HEK293 (cell line): Measurements from ENCODE around the gene FRMD4A.

Experiments used
- CTCF ChIA-PET: fragments of 350-600 bp; formaldehyde crosslinking; extraction: SDS; loops from one replicate; lab custom pipeline; 2021; ENCODE audit warnings: antibody characterized with exemption; lab: Yijun Ruan, JAX
- POLR2A ChIA-PET: fragments of 300-600 bp; formaldehyde crosslinking; extraction: SDS; loops from one replicate; lab custom pipeline; 2020; ENCODE audit warnings: antibody characterized with exemption, inconsistent platforms; lab: Yijun Ruan, JAX
- H3K27ac ChIP-seq: fragments of 200-500 bp; sonication (Bioruptor generic); 2 replicates; pipeline ENCODE4 v1.5.1; 2014; ENCODE audit warnings: low read depth, low read length, control low read depth, inconsistent platforms; ENCODE audit errors: extremely low read depth
- H3K36me3 ChIP-seq, 2 experiments: fragments of 200-500 bp in 1 of 2; sonication (Bioruptor generic) in 1 of 2; 1 replicate in 1 of 2; 2 replicates in 1 of 2; pipeline ENCODE4 v1.5.1; 2014 to 2017; ENCODE audit warnings: inconsistent platforms in 2 of 2, low read length in 2 of 2; ENCODE audit not compliant: control insufficient read depth in 2 of 2, insufficient read depth in 1 of 2
- H3K4me1 ChIP-seq: fragments of 200-500 bp; sonication (Bioruptor generic); 2 replicates; pipeline ENCODE4 v1.5.1; 2014; ENCODE audit warnings: mild to moderate bottlenecking, low read length, inconsistent platforms; ENCODE audit not compliant: control insufficient read depth, insufficient read depth
- H3K4me3 ChIP-seq: 2 replicates; pipeline ENCODE4 v1.5.1; 2011; ENCODE audit warnings: low read depth, mild to moderate bottlenecking, control low read depth, low read length, moderate library complexity
- H3K9me3 ChIP-seq: fragments of 200-500 bp; sonication (Bioruptor generic); 2 replicates; pipeline ENCODE4 v1.5.1; 2014; ENCODE audit warnings: low read depth, low read length, inconsistent platforms; ENCODE audit not compliant: control insufficient read depth, insufficient read depth
- BCL11B ChIP-seq: fragments of 450-650 bp; formaldehyde crosslinking; IDR thresholded peaks from 2 replicates; pipeline ENCODE4 v1.5.1; 2016; ENCODE audit warnings: low read depth, missing biosample characterization, missing genetic modification characterization
- GFI1B ChIP-seq: fragments of 450-650 bp; formaldehyde crosslinking; IDR thresholded peaks from 2 replicates; pipeline ENCODE4 v1.5.1; 2016; ENCODE audit warnings: missing biosample characterization, missing genetic modification characterization
- GLI2 ChIP-seq: fragments of 450-650 bp; formaldehyde crosslinking; IDR thresholded peaks from 2 replicates; pipeline ENCODE4; 2017; ENCODE audit warnings: missing biosample characterization, missing genetic modification characterization, low read depth, borderline replicate concordance
- IKZF3 ChIP-seq: fragments of 450-650 bp; IDR thresholded peaks from 2 replicates; pipeline ENCODE4 v1.5.0; 2018; ENCODE audit warnings: missing biosample characterization, mild to moderate bottlenecking, missing genetic modification characterization, moderate library complexity
- KLF1 ChIP-seq: fragments of 450-650 bp; formaldehyde crosslinking; IDR thresholded peaks from 2 replicates; pipeline ENCODE4 v1.5.1; 2016; ENCODE audit warnings: missing biosample characterization, missing genetic modification characterization
- MEIS1 ChIP-seq: sonication (generic); formaldehyde crosslinking; IDR thresholded peaks from 2 replicates; pipeline ENCODE4 v1.8.1; 2022; ENCODE audit warnings: missing genetic modification reagents, mild to moderate bottlenecking, borderline replicate concordance
- MZF1 ChIP-seq: fragments of 450-650 bp; formaldehyde crosslinking; IDR thresholded peaks from 2 replicates; pipeline ENCODE4 v1.5.1; 2017; ENCODE audit warnings: missing biosample characterization, missing genetic modification characterization, borderline replicate concordance
- SCRT1 ChIP-seq: fragments of 450-650 bp; formaldehyde crosslinking; IDR thresholded peaks from 2 replicates; pipeline ENCODE4 v1.5.1; 2016; ENCODE audit warnings: missing biosample characterization, missing genetic modification characterization, borderline replicate concordance
- YY1 ChIP-seq: fragments of 450-650 bp; formaldehyde crosslinking; IDR thresholded peaks from 2 replicates; pipeline ENCODE4 v1.5.1; 2018; ENCODE audit warnings: missing biosample characterization, missing genetic modification characterization
- YY2 ChIP-seq: fragments of 450-650 bp; formaldehyde crosslinking; IDR thresholded peaks from 2 replicates; pipeline ENCODE4 v1.5.1; 2016; ENCODE audit warnings: missing biosample characterization, missing genetic modification characterization
- ZNF140 ChIP-seq: fragments of 450-650 bp; formaldehyde crosslinking; IDR thresholded peaks from 2 replicates; pipeline ENCODE4 v1.5.1; 2016; ENCODE audit warnings: missing biosample characterization, missing genetic modification characterization
- ZNF155 ChIP-seq: fragments of 450-650 bp; formaldehyde crosslinking; IDR thresholded peaks from 2 replicates; pipeline ENCODE4 v1.5.1; 2016; ENCODE audit warnings: missing biosample characterization, missing genetic modification characterization
- ZNF19 ChIP-seq: fragments of 450-650 bp; formaldehyde crosslinking; IDR thresholded peaks from 2 replicates; pipeline ENCODE4; 2016; ENCODE audit warnings: missing biosample characterization, missing genetic modification characterization, low read depth
- ZNF214 ChIP-seq: fragments of 450-650 bp; formaldehyde crosslinking; IDR thresholded peaks from 2 replicates; pipeline ENCODE4 v1.5.1; 2017; ENCODE audit warnings: missing biosample characterization, mild to moderate bottlenecking, missing genetic modification characterization, borderline replicate concordance
- ZNF404 ChIP-seq: fragments of 450-650 bp; formaldehyde crosslinking; IDR thresholded peaks from 2 replicates; pipeline ENCODE4 v1.5.1; 2017; ENCODE audit warnings: missing biosample characterization, missing genetic modification characterization
- ZNF426 ChIP-seq: fragments of 450-650 bp; formaldehyde crosslinking; IDR thresholded peaks from 2 replicates; pipeline ENCODE4 v1.5.1; 2017; ENCODE audit warnings: missing biosample characterization, missing genetic modification characterization, mild to moderate bottlenecking, inconsistent platforms, moderate library complexity
- ZNF433 ChIP-seq: fragments of 450-650 bp; formaldehyde crosslinking; IDR thresholded peaks from 2 replicates; pipeline ENCODE4 v1.5.1; 2016; ENCODE audit warnings: missing biosample characterization, missing genetic modification characterization, low read depth
- ZNF529 ChIP-seq: fragments of 450-650 bp; formaldehyde crosslinking; IDR thresholded peaks from 2 replicates; pipeline ENCODE4 v1.5.1; 2017; ENCODE audit warnings: missing genetic modification characterization, missing biosample characterization; ENCODE audit not compliant: insufficient replicate concordance
- ZNF747 ChIP-seq: fragments of 450-650 bp; formaldehyde crosslinking; IDR thresholded peaks from 2 replicates; pipeline ENCODE4 v1.5.1; 2016; ENCODE audit warnings: missing biosample characterization, missing genetic modification characterization
- ZNF777 ChIP-seq: fragments of 450-650 bp; formaldehyde crosslinking; IDR thresholded peaks from 2 replicates; pipeline ENCODE4 v1.5.1; 2017; ENCODE audit warnings: missing biosample characterization, missing genetic modification characterization, borderline replicate concordance
- ZSCAN30 ChIP-seq: fragments of 450-650 bp; IDR thresholded peaks from 2 replicates; pipeline ENCODE4 v1.5.1; 2018; ENCODE audit warnings: missing biosample characterization, mild to moderate bottlenecking, missing genetic modification characterization, moderate library complexity
- TF ChIP-seq, protein P1 (sequence below): fragments of 450-650 bp; formaldehyde crosslinking; IDR thresholded peaks from 2 replicates; pipeline ENCODE4 v1.5.1; 2017; ENCODE audit warnings: missing biosample characterization, missing genetic modification characterization
- TF ChIP-seq, protein P2 (sequence below): fragments of 450-650 bp; formaldehyde crosslinking; IDR thresholded peaks from 2 replicates; pipeline ENCODE4 v1.5.0; 2017; ENCODE audit warnings: missing biosample characterization, missing genetic modification characterization, borderline replicate concordance
- TF ChIP-seq, protein P3 (sequence below): fragments of 450-650 bp; formaldehyde crosslinking; IDR thresholded peaks from 2 replicates; pipeline ENCODE4; 2016; ENCODE audit warnings: missing biosample characterization, missing genetic modification characterization
- TF ChIP-seq, protein P4 (sequence below): fragments of 450-650 bp; formaldehyde crosslinking; IDR thresholded peaks from 2 replicates; pipeline ENCODE4 v1.5.1; 2016; ENCODE audit warnings: missing biosample characterization, missing genetic modification characterization, low read depth
- TF ChIP-seq, protein P5 (sequence below): fragments of 450-650 bp; formaldehyde crosslinking; IDR thresholded peaks from 2 replicates; pipeline ENCODE4 v1.5.1; 2016; ENCODE audit warnings: missing biosample characterization, missing genetic modification characterization

FRMD4A gene

DNA sequence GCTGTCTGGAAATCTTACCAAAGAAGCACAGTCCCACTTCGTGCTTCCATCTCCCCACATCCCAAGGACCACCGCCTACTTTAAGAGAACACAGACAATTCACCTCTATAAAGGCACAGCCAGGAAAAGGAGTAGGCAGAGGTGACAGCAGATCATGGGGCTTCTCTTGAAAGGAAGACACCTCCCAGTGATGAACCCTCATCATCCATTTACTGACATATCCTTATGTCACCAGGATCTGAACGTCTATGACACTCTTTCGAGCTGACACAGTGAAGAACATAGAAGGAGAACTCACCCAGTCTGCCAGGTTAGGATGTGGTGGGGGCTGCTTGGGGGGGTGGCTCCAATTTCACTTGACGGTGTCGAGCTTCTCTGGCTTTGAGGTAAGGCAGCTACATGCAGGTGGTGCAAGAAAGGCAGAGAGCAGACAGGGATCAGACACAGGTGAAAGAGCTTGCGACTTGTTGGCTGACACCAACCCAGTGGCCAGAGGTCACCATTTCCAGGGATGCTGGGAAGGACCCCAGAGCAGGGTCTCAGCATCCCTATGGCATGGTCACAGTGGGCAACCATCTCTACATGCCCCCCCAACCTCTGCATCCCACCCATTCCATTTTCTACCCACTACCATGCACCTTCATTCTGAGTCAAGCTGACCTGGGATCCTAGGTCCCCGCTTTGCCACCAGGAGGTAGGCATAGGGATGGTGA, 676.5 kb downstream of the FRMD4A start:
- CTCF ChIA-PET: interaction anchor here (0.6 kb wide), 1 partner anchor 290 kb away, joined by 3 read pairs; no protein-coding TSS in a partner anchor
- H3K4me1 ChIP-seq: no peaks in the 10 kb centered on the region

DNA sequence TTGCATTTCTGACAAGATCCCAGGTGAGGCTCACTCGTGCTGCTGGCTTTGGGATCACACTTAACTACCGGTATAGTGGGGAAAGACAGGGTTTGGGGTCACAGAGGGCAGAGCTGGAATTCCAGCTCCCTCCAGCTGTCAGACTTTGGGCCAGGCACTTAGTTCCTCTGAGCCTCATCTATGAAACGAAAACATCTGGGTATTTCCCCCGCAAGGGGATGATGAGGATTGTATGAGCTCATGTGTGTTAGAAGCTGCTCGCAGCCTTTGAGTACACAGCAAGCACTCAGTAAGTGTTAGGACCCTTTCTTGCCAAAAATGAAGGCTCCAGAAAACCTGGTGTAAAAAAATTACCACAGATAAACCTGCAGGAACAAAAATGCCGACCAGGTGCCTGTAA, 677.9 kb downstream of the FRMD4A start:
- POLR2A ChIA-PET: no interaction called here
- Histone ChIP-seq H3K4me1 (no peaks in the 10 kb centered on the region), H3K36me3 (peaks cover 0 to 78% of the 10 kb centered on the region in 2 experiments; a peak in 2 of 3 replicates), H3K4me3 (no peak overlapping the region), H3K27ac (no peak overlapping the region), H3K9me3 (no peaks in the 10 kb centered on the region)
- TF ChIP-seq ZNF529 (tag by site-specific recombination) (no peak), BCL11B (tag by site-specific recombination) (no peak), ZNF214 (tag by site-specific recombination) (no peak), YY2 (tag by site-specific recombination) (no peak), ZNF433 (tag by site-specific recombination) (no peak), ZNF404 (no peak), ZNF747 (tag by site-specific recombination) (no peak), IKZF3 (tag by site-specific recombination) (no peak), ZNF140 (no peak), ZSCAN30 (tag by site-specific recombination) (no peak), ZNF155 (tag by site-specific recombination) (no peak)
- TF ChIP-seq, protein P1, sequence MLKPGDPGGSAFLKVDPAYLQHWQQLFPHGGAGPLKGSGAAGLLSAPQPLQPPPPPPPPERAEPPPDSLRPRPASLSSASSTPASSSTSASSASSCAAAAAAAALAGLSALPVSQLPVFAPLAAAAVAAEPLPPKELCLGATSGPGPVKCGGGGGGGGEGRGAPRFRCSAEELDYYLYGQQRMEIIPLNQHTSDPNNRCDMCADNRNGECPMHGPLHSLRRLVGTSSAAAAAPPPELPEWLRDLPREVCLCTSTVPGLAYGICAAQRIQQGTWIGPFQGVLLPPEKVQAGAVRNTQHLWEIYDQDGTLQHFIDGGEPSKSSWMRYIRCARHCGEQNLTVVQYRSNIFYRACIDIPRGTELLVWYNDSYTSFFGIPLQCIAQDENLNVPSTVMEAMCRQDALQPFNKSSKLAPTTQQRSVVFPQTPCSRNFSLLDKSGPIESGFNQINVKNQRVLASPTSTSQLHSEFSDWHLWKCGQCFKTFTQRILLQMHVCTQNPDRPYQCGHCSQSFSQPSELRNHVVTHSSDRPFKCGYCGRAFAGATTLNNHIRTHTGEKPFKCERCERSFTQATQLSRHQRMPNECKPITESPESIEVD (tag by site-specific recombination): no peak
- TF ChIP-seq, protein P2, sequence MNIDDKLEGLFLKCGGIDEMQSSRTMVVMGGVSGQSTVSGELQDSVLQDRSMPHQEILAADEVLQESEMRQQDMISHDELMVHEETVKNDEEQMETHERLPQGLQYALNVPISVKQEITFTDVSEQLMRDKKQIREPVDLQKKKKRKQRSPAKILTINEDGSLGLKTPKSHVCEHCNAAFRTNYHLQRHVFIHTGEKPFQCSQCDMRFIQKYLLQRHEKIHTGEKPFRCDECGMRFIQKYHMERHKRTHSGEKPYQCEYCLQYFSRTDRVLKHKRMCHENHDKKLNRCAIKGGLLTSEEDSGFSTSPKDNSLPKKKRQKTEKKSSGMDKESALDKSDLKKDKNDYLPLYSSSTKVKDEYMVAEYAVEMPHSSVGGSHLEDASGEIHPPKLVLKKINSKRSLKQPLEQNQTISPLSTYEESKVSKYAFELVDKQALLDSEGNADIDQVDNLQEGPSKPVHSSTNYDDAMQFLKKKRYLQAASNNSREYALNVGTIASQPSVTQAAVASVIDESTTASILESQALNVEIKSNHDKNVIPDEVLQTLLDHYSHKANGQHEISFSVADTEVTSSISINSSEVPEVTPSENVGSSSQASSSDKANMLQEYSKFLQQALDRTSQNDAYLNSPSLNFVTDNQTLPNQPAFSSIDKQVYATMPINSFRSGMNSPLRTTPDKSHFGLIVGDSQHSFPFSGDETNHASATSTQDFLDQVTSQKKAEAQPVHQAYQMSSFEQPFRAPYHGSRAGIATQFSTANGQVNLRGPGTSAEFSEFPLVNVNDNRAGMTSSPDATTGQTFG: no peak
- TF ChIP-seq, protein P3, sequence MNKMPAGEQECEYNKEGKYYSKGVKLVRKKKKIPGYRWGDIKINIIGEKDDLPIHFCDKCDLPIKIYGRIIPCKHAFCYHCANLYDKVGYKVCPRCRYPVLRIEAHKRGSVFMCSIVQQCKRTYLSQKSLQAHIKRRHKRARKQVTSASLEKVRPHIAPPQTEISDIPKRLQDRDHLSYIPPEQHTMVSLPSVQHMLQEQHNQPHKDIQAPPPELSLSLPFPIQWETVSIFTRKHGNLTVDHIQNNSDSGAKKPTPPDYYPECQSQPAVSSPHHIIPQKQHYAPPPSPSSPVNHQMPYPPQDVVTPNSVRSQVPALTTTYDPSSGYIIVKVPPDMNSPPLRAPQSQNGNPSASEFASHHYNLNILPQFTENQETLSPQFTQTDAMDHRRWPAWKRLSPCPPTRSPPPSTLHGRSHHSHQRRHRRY: no peak
- CTCF ChIA-PET: no interaction called here

More for the DNA sequence above, 676.5 kb downstream of the FRMD4A start:
- Histone ChIP-seq H3K36me3 (peaks cover 0 to 71% of the 10 kb centered on the region in 2 experiments; a peak in 2 of 3 replicates), H3K27ac (no peak overlapping the region)
- TF ChIP-seq ZNF19 (no peak), ZNF777 (tag by site-specific recombination) (no peak), GLI2 (no peak), GFI1B (tag by site-specific recombination) (no peak), MZF1 (tag by site-specific recombination) (no peak), KLF1 (tag by site-specific recombination) (no peak), SCRT1 (tag by site-specific recombination) (no peak), ZNF426 (no peak), YY1 (tag by site-specific recombination) (no peak), MEIS1 (CRISPR knock-in tag) (no peak)
- TF ChIP-seq, protein P4, sequence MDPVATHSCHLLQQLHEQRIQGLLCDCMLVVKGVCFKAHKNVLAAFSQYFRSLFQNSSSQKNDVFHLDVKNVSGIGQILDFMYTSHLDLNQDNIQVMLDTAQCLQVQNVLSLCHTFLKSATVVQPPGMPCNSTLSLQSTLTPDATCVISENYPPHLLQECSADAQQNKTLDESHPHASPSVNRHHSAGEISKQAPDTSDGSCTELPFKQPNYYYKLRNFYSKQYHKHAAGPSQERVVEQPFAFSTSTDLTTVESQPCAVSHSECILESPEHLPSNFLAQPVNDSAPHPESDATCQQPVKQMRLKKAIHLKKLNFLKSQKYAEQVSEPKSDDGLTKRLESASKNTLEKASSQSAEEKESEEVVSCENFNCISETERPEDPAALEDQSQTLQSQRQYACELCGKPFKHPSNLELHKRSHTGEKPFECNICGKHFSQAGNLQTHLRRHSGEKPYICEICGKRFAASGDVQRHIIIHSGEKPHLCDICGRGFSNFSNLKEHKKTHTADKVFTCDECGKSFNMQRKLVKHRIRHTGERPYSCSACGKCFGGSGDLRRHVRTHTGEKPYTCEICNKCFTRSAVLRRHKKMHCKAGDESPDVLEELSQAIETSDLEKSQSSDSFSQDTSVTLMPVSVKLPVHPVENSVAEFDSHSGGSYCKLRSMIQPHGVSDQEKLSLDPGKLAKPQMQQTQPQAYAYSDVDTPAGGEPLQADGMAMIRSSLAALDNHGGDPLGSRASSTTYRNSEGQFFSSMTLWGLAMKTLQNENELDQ (tag by site-specific recombination): no peak
- TF ChIP-seq, protein P5, sequence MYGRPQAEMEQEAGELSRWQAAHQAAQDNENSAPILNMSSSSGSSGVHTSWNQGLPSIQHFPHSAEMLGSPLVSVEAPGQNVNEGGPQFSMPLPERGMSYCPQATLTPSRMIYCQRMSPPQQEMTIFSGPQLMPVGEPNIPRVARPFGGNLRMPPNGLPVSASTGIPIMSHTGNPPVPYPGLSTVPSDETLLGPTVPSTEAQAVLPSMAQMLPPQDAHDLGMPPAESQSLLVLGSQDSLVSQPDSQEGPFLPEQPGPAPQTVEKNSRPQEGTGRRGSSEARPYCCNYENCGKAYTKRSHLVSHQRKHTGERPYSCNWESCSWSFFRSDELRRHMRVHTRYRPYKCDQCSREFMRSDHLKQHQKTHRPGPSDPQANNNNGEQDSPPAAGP (tag by site-specific recombination): no peak
- TF ChIP-seq, all 188 proteins: peak for 0
- POLR2A ChIA-PET: no interaction called here
- no peak overlapping the region for H3K4me3 ChIP-seq
- H3K9me3 ChIP-seq: no peaks in the 10 kb centered on the region
